Ovary (tissue), 9 donors: ENCODE results near the gene SLMAP. TPM values are rescaled to one million over a fixed set of nuclear protein-coding genes. Genes with fewer than 3 reads are reported as not detected.

ENCODE experiments used
- DNase-seq, 5 donors: peaks; one replicate each; pipeline ENCODE4 v3.0.0-alpha.2; 2019 to 2020
- H3K27ac ChIP-seq, 2 donors: fragments of 200-600 bp; one replicate each; pipeline versions ENCODE4 v1.5.1 to v1.8.0; 2019 to 2022
- H3K27me3 ChIP-seq: fragments of 200-600 bp; one replicate; pipeline ENCODE4 v1.8.0; 2022
- H3K36me3 ChIP-seq: fragments of 200-600 bp; sonication (generic); one replicate; pipeline ENCODE4 v1.5.1; 2019
- H3K4me1 ChIP-seq: one replicate; pipeline ENCODE4 v1.8.1; 2013; ENCODE audit warnings: mild to moderate bottlenecking, moderate library complexity; ENCODE audit not compliant: insufficient read depth
- H3K4me3 ChIP-seq: fragments of 200-600 bp; sonication (generic); one replicate; pipeline ENCODE4 v1.5.1; 2017
- H3K9me3 ChIP-seq, 2 donors: fragments of 200-600 bp in 1 of 2; sonication (generic) in 1 of 2; one replicate each; pipeline versions ENCODE4 v1.5.1 to v1.8.1; 2013 to 2019; ENCODE audit warnings: mild to moderate bottlenecking in 1 of 2, moderate library complexity in 1 of 2
- EP300 ChIP-seq: sonication (generic); formaldehyde crosslinking; IDR thresholded peaks from one replicate; pipeline ENCODE4 v1.6.1; 2017; ENCODE audit warnings: antibody characterized with exemption
- POLR2A ChIP-seq: fragments of 450-650 bp; IDR thresholded peaks from one replicate; pipeline ENCODE4 v1.6.1; 2017; ENCODE audit warnings: antibody characterized with exemption, mild to moderate bottlenecking, moderate library complexity
- WGBS, 3 donors: extraction: QIAGEN DNeasy Blood & Tissue Kit in 1 of 3; methylation state at CpG; one replicate each; pipeline versions ENCODE4 v1.1.5 to v1.1.7; 2013 to 2017; 5-methylcytosine and 5-hydroxymethylcytosine counted together
- intact Hi-C, 4 donors: fragments of 100-400 bp; cut with DNase I; formaldehyde crosslinking; loops; one replicate each; pipeline versions ENCODE4 v1.11.0 to v1.15.1; 2022 to 2023
- polyA plus RNA-seq, 2 donors: library from polyadenylated mRNA; stranded (reverse); fragments of 200-250 nt in 1 of 2; fragments of 350-450 nt in 1 of 2; fragmentation: Illumina TruSeq in 1 of 2; extraction: RNeasy Lipid Tissue Mini Kit (QIAGEN cat#74804) in 1 of 2; gene quantifications; one replicate each; pipeline ENCODE4 v1.2.3, GENCODE V29; 2013 to 2014
- total RNA-seq, 7 donors: library from RNA; depleted of rRNA in 2 of 7; stranded (reverse); fragments of >200 nt in 2 of 7; fragmentation: NEBNext Ultra II Directional in 3 of 7; extraction: Animal tissue kit (Norgen Biotek cat#: 25700) in 3 of 7; gene quantifications; one replicate each; pipeline versions ENCODE4 v1.1.0 to v1.2.4, GENCODE V29; 2016 to 2023
- TF ChIP-seq, protein P1 (sequence below), 3 donors: fragments of 450-650 bp in 2 of 3; fragments of 200-600 bp in 1 of 3; IDR thresholded peaks; one replicate each; pipeline versions ENCODE4 v1.5.1 to v1.8.0; 2016 to 2022; ENCODE audit warnings: antibody characterized with exemption in 3 of 3, mild to moderate bottlenecking in 1 of 3
- donor health status: DM: no; HTN: no; CAD: no; lungs with moderate emphysema.
- donor health status: DM: no; HTN: no; CAD: no.
- donor health status: Bipolar disorder and iron deficiency.
- donor health status: DM: yes; HTN: yes; CAD: no.
- donor health status: DM: no; HTN: no; CAD: no.
- donor health status: DM: yes; HTN: yes; CAD: no.

The SLMAP gene
- total and polyA plus RNA-seq, 9 donors, result 26.3 to 113 (median 73.8) TPM

DNA sequence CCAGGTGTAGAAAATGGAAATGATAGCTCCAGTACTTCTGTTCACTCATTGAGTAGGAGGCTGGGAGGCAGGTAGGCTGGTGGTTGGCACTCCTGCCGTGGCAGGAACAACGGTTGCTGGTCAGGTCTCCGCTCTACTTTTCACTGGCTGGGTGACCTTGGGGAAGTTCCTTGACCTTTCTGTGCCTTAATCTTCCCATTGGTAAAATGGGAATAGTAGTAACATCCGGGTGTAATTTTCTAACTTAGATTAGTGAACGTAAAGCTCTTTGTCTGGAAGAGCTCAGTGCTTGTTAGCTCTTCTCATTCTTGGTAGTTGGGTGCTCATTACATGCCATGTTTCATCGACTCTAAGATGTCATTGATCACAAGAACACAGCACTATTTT lies 206.3 kb downstream of the SLMAP start:
- no peaks in the 10 kb centered on the region for H3K27me3 ChIP-seq
- intact Hi-C loops, result no loop called here
- H3K4me3 ChIP-seq, result no peak overlapping the region
- no peaks in the 10 kb centered on the region for H3K36me3 ChIP-seq
- TF ChIP-seq POLR2A, result no peak
- no peak for TF ChIP-seq EP300
- TF ChIP-seq, protein P1, sequence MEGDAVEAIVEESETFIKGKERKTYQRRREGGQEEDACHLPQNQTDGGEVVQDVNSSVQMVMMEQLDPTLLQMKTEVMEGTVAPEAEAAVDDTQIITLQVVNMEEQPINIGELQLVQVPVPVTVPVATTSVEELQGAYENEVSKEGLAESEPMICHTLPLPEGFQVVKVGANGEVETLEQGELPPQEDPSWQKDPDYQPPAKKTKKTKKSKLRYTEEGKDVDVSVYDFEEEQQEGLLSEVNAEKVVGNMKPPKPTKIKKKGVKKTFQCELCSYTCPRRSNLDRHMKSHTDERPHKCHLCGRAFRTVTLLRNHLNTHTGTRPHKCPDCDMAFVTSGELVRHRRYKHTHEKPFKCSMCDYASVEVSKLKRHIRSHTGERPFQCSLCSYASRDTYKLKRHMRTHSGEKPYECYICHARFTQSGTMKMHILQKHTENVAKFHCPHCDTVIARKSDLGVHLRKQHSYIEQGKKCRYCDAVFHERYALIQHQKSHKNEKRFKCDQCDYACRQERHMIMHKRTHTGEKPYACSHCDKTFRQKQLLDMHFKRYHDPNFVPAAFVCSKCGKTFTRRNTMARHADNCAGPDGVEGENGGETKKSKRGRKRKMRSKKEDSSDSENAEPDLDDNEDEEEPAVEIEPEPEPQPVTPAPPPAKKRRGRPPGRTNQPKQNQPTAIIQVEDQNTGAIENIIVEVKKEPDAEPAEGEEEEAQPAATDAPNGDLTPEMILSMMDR (IDR thresholded peaks at IDR 0.05), result no peak
- no peak overlapping the region for H3K27ac ChIP-seq
- H3K9me3 ChIP-seq, result no peaks in the 10 kb centered on the region
- H3K4me1 ChIP-seq, result peaks cover 7% of the 10 kb centered on the region
- DNase-seq, result no peak
- WGBS, 3 donors, result 87 to 93% (median 89%) methylated on average over 6 of the region's 6 CpGs

GRCh38 chr3:57963811-57964346 lies 207.8 kb downstream of the SLMAP start:
- no peak for DNase-seq
- Histone ChIP-seq H3K9me3 (no peaks in the 10 kb centered on the region), H3K4me1 (peaks cover 6% of the 10 kb centered on the region), H3K4me3 (no peak overlapping the region), H3K27ac (no peak overlapping the region), H3K27me3 (no peaks in the 10 kb centered on the region), H3K36me3 (no peaks in the 10 kb centered on the region)
- WGBS, 3 donors, result 81 to 82% (median 81%) methylated on average over 7 of the region's 7 CpGs
- intact Hi-C loops, result no loop called here
- no peak for TF ChIP-seq POLR2A

- TF ChIP-seq EP300 (no peak), POLR2A (no peak)
- TF ChIP-seq, protein P1 (IDR thresholded peaks at IDR 0.05), result no peak
- H3K27me3 ChIP-seq, result no peaks in the 10 kb centered on the region
- no peak for DNase-seq
- H3K9me3 ChIP-seq, result no peaks in the 10 kb centered on the region
- H3K4me1 ChIP-seq, result no peaks in the 10 kb centered on the region
- no peak overlapping the region for H3K4me3 ChIP-seq
- H3K36me3 ChIP-seq, result no peaks in the 10 kb centered on the region
- 26 to 34% (median 26%) methylated on average over 4 of the region's 4 CpGs for WGBS, 3 donors
- H3K27ac ChIP-seq, result no peak overlapping the region
- intact Hi-C loops, result no loop called here
These were observed 210.7 kb downstream of the SLMAP start for GRCh38 chr3:57966829-57967228.

DNA sequence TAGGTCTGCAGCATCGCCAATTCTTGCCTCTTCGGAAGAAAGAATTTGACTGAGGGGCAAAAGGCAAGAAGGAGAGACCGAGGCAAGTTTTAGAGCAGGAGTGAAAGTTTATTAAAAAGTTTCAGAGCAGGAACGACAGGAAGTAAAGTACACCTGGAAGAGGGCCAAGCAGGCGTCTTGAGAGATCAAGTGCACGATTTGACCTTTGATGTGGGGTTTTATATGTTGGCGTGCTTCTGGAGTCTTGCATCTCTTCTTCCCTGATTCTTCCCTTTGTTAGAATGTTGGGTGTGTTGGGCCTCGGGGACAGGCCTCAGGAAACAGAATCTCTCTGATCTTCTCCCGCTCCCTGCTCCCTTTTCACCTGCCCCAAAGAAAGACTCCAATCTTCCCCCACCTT lies 211.5 kb downstream of the SLMAP start:
- H3K27ac ChIP-seq, result no peak overlapping the region
- 81 to 87% (median 86%) methylated on average over 9 of the region's 9 CpGs for WGBS, 3 donors
- no peaks in the 10 kb centered on the region for H3K4me1 ChIP-seq
- no peaks in the 10 kb centered on the region for H3K36me3 ChIP-seq
- H3K4me3 ChIP-seq, result no peak overlapping the region
- H3K27me3 ChIP-seq, result no peaks in the 10 kb centered on the region
- intact Hi-C loops, result no loop called here
- H3K9me3 ChIP-seq, result no peaks in the 10 kb centered on the region
- TF ChIP-seq EP300 (no peak), POLR2A (no peak)
- TF ChIP-seq, protein P1 (IDR thresholded peaks at IDR 0.05), result no peak
- DNase-seq, result no peak

DNA sequence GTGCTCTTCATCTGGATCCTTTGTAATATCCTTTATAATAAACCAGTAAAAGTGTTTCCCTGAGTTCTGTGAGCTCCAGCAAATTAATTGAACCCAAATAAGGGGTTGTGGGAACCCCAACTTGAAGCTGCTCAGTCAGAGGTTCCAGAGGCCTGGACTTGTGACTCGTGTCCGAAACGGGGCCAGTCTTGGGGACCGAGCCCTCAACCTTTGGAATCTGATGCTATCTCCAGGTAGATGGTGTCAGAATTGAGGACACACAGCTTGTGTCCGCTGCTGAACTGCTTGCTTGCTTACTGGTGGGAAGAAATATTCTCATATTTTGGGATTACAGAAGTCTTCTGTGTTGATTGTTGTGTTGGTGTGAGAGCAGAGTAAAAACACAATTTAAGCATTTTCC lies 212.4 kb downstream of the SLMAP start:
- H3K27ac ChIP-seq, result no peak overlapping the region
- H3K4me3 ChIP-seq, result no peak overlapping the region
- TF ChIP-seq POLR2A (no peak), EP300 (no peak)
- TF ChIP-seq, protein P1 (IDR thresholded peaks at IDR 0.05), result no peak
- no peaks in the 10 kb centered on the region for H3K27me3 ChIP-seq
- intact Hi-C loops, result no loop called here
- no peaks in the 10 kb centered on the region for H3K9me3 ChIP-seq
- no peak for DNase-seq
- 94 to 98% (median 94%) methylated on average over 5 of the region's 5 CpGs for WGBS, 3 donors
- H3K36me3 ChIP-seq, result no peaks in the 10 kb centered on the region
- H3K4me1 ChIP-seq, result no peaks in the 10 kb centered on the region
